ENCODE data around the gene MCC. TPM values are rescaled to one million over a fixed set of nuclear protein-coding genes. Genes with fewer than 3 reads are reported as not detected.
A peak's percentile ranks its signal among the peaks of the same experiment; 100 is the strongest.

The MCC gene
- total RNA-seq, 4 donors from 2014 or later: 5.1 to 22.3 (median 13.0) TPM

DNA sequence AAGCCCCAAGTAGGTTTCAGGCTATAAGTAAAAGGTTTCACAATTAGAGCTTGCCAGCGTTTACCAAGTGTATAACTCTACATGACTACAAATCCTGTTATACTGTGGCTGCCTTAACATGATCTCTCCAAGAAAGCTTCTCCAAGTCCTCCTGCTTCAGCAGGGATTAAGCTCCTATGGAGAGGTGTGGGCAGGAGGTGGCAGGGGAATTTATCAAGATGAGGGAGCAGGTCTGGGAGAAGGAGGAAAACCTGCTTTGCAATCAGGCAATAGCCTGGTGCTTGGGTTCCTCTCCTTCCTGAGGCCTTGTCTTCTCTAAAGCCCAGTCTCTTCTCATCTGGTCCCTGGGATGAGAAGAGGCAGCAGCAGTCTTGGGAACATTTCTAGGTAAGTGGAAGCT lies 188.7 kb downstream of the MCC start:
- TF ChIP-seq POLR2A (IDR thresholded peaks at IDR 0.05): no peak
- no peak for TF ChIP-seq CTCF (IDR thresholded peaks at IDR 0.05)
- WGBS, 2 donors: 88 to 94% methylated on average over 1 of the region's 1 CpG
- no peak overlapping the region for H3K4me3 ChIP-seq (replicated peaks in 1 of 3)
- no peak overlapping the region for H3K27ac ChIP-seq
- H3K9me3 ChIP-seq: no peaks in the 10 kb centered on the region
- intact Hi-C loops (cut with DNase I): no loop called here
- H3K36me3 ChIP-seq: no peaks in the 10 kb centered on the region
- H3K27me3 ChIP-seq: no peaks in the 10 kb centered on the region
- no peak for DNase-seq
- H3K4me1 ChIP-seq: peaks cover 5 to 6% of the 10 kb centered on the region in 2 donors

DNA sequence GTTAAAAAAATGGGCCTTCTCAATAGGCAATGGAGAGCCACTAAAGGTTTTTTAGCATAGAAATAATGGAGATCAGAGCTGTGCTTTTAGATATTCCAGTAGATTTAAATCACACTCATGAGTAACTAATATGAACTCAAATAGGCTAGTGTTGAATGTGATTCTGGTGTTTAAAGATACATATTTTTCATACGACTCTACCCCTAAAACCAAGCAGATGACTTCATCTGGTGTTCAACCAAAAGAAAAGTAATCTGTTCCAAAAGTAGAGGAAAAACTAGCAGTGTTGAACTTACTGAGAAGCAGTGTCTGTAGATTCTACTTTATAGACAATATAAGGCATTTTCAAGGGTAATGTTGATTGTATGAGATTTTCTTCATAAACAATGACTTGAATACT lies 191.6 kb downstream of the MCC start:
- intact Hi-C loops (cut with DNase I): no loop called here
- H3K36me3 ChIP-seq: no peaks in the 10 kb centered on the region
- no peaks in the 10 kb centered on the region for H3K27me3 ChIP-seq
- H3K4me3 ChIP-seq (replicated peaks in 1 of 3): no peak overlapping the region
- WGBS, 2 donors: 83 to 95% methylated on average over 1 of the region's 1 CpG
- no peak for TF ChIP-seq CTCF (IDR thresholded peaks at IDR 0.05)
- TF ChIP-seq POLR2A (IDR thresholded peaks at IDR 0.05): no peak
- DNase-seq: no peak
- no peak overlapping the region for H3K27ac ChIP-seq
- H3K4me1 ChIP-seq: peaks cover 5 to 11% of the 10 kb centered on the region in 2 donors
- H3K9me3 ChIP-seq: no peaks in the 10 kb centered on the region

- no peak for DNase-seq
- Histone ChIP-seq H3K4me1 (peaks cover 5 to 11% of the 10 kb centered on the region in 2 donors), H3K36me3 (no peaks in the 10 kb centered on the region), H3K27ac (peak overlapping the region in 2 of 3 donors; percentile 72 to 86), H3K4me3 (replicated peaks in 1 of 3) (peak overlapping the region; percentile 42 to 89 (median 66)), H3K9me3 (no peaks in the 10 kb centered on the region), H3K27me3 (no peaks in the 10 kb centered on the region)
- intact Hi-C loops (cut with DNase I): no loop called here
- WGBS, 2 donors: 4% methylated on average over 8 of the region's 8 CpGs
- TF ChIP-seq POLR2A (IDR thresholded peaks at IDR 0.05): no peak
- no peak for TF ChIP-seq CTCF (IDR thresholded peaks at IDR 0.05)
Measured at GRCh38 chr5:113295111-113295539, 193.1 kb downstream of the MCC start.

GRCh38 chr5:113294311-113295110 lies 193.7 kb downstream of the MCC start:
- peak overlapping the region; percentile 60 to 86 (median 72) for H3K27ac ChIP-seq
- H3K36me3 ChIP-seq: no peaks in the 10 kb centered on the region
- H3K27me3 ChIP-seq: no peaks in the 10 kb centered on the region
- peak in 1 of 6 experiments; percentile 11 for TF ChIP-seq CTCF (IDR thresholded peaks at IDR 0.05)
- TF ChIP-seq POLR2A (IDR thresholded peaks at IDR 0.05): peak in 1 of 2 donors; percentile 74
- DNase-seq: peak; percentile 88
- H3K9me3 ChIP-seq: no peaks in the 10 kb centered on the region
- H3K4me1 ChIP-seq: peaks cover 5 to 11% of the 10 kb centered on the region in 2 donors
- intact Hi-C loops (cut with DNase I): no loop called here
- WGBS, 2 donors: 0 to 1% methylated on average over 24 to 32 of the region's 60 CpGs
- peak overlapping the region; percentile 42 to 89 (median 66) for H3K4me3 ChIP-seq (replicated peaks in 1 of 3)

GRCh38 chr5:113293975-113294310 lies 194.3 kb downstream of the MCC start:
- Histone ChIP-seq H3K4me1 (peaks cover 5 to 11% of the 10 kb centered on the region in 2 donors), H3K9me3 (no peaks in the 10 kb centered on the region), H3K27ac (peak overlapping the region; percentile 60 to 86 (median 72)), H3K27me3 (no peaks in the 10 kb centered on the region), H3K4me3 (replicated peaks in 1 of 3) (peak overlapping the region; percentile 42 to 89 (median 66)), H3K36me3 (no peaks in the 10 kb centered on the region)
- WGBS, 2 donors: 1% methylated on average over 11 of the region's 11 CpGs
- intact Hi-C loops (cut with DNase I): no loop called here
- DNase-seq: peak in 1 of 2 donors; percentile 7
- TF ChIP-seq CTCF (IDR thresholded peaks at IDR 0.05): no peak
- no peak for TF ChIP-seq POLR2A (IDR thresholded peaks at IDR 0.05)

Data from thyroid gland (tissue), 4 donors.